ENCODE data around the gene GSTM3. TPM values are rescaled to one million over a fixed set of nuclear protein-coding genes. Genes with fewer than 3 reads are reported as not detected.

Gene GSTM3
- total and polyA plus RNA-seq, 9 of the 15 experiments (the other 6 are each of a cell fraction or from before 2014, with no cell fraction given): 3.9 to 24.5 (median 9.4) TPM

DNA sequence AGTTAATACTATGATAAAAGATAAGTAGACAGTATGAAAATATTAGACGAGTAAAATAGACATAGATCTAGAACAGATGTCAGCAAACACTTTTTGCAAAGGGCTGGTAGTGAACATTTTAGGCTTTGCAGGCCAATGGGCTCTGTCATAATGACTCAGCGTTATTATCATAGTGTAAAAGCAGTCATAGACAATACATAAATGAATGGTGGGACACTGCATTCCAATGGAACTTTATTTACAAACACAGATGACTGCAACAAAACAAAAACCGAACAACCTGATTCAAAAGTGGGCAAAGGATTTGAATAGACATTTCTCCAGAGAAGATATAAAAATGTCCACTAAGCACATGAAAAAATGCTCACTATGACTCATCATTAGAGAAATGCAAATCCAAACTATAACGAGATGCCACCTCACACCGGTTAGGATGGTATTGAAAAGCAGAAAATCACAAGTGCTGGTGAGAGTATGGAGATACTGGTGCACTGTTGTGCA is 21.5 kb downstream of the GSTM3 start (continued):
- TF ChIP-seq, protein P1, sequence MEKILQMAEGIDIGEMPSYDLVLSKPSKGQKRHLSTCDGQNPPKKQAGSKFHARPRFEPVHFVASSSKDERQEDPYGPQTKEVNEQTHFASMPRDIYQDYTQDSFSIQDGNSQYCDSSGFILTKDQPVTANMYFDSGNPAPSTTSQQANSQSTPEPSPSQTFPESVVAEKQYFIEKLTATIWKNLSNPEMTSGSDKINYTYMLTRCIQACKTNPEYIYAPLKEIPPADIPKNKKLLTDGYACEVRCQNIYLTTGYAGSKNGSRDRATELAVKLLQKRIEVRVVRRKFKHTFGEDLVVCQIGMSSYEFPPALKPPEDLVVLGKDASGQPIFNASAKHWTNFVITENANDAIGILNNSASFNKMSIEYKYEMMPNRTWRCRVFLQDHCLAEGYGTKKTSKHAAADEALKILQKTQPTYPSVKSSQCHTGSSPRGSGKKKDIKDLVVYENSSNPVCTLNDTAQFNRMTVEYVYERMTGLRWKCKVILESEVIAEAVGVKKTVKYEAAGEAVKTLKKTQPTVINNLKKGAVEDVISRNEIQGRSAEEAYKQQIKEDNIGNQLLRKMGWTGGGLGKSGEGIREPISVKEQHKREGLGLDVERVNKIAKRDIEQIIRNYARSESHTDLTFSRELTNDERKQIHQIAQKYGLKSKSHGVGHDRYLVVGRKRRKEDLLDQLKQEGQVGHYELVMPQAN (IDR thresholded peaks at IDR 0.05; ENCODE audit: borderline replicate concordance): no peak
- 0 out of 2 replicates have a peak, but pooled peaks have one; percentile 57 for TF ChIP-seq DDX20 (tag; IDR thresholded peaks at IDR 0.05; ENCODE audit: low read depth)

DNA sequence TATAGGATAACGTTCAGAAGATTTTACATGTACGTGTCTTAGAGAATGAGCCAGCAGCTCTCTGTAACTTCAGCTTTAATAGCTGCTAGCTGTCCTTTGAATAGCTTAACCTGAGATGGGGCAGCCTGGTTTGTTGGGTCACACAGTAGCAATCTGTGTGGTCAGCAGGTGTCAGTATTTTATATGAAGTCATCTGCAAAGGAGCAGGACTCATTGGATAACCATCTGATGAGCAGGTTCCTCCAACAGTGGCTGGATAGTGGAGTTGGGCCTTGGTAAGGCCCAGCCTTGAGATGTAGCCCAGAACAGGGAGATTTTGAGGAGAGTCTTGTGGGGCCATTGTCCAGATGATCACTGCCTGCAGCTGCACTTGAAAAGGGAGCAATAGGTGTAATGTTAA is 22.3 kb downstream of the GSTM3 start:
- BruUV-seq (replicated peaks): no TSS peak
- Histone ChIP-seq H4K20me1 (replicated peaks; ENCODE audit: control insufficient read depth, insufficient read depth, low read length) (no peaks in the 10 kb centered on the region), H3K27ac (ENCODE audit: extremely low read depth, low read depth, low read length) (peak overlapping the region; percentile 43; the same call in 2 of the 3 replicates), H3K79me2 (ENCODE audit: control insufficient read depth, insufficient read depth, low read length) (no peaks in the 10 kb centered on the region), H3K9me1 (ENCODE audit: control insufficient read depth, insufficient read depth, low read length) (no peaks in the 10 kb centered on the region), H3K4me2 (ENCODE audit: insufficient read depth, low read length) (no peak overlapping the region), H3K27me3 (ENCODE audit: control insufficient read depth in 2 of 2, insufficient read depth in 2 of 2, low read length in 2 of 2) (peaks cover 0 to 6% of the 10 kb centered on the region in 2 experiments; a peak in 2 of 5 replicates), H3K9ac (ENCODE audit: insufficient read depth in 1 of 2, low read depth in 2 of 2, low read length in 2 of 2) (no peak overlapping the region), H2AFZ (ENCODE audit: low read depth, low read length) (peak overlapping the region; percentile 87), H3K9me3 (replicated peaks; ENCODE audit: control insufficient read depth, insufficient read depth, low read depth, low read length) (no peaks in the 10 kb centered on the region), H3K4me3 (no peak overlapping the region), H3K36me3 (ENCODE audit: control insufficient read depth, insufficient read depth, low read length) (no peaks in the 10 kb centered on the region), H3K4me1 (replicated peaks in 1 of 2; ENCODE audit: control insufficient read depth in 2 of 2, insufficient read depth in 2 of 2, low read length in 2 of 2) (peaks cover 5 to 21% of the 10 kb centered on the region in 2 experiments; a peak in 4 of 5 replicates)
- WGBS (ENCODE audit: insufficient coverage, low coverage, missing lambda C conversion rate): 58% methylated on average over 2 of the region's 2 CpGs
- ATAC-seq (peak; percentile 73), DNase-seq (ENCODE audit: extremely low read depth in 1 of 4, low spot score in 3 of 4) (peak; percentile 44 to 53 (median 48)), FAIRE-seq (no peak)
- in situ Hi-C loops (cut with MboI): loop anchor here (5.0 kb wide), 1 partner anchor 41 kb away; no protein-coding TSS in a partner anchor
- intact Hi-C loops (cut with micrococcal nuclease): loop anchor here (1.0 to 5.0 kb wide), 2 partner anchors 55 to 171 kb away; partner anchors contain the start of gene GNAI3
- ChIA-PET CTCF (ENCODE audit: low intra/inter-chr PET ratio) (interaction anchor here (1.1 kb wide), 1 partner anchor 53 kb away, joined by 3 read pairs; no protein-coding TSS in a partner anchor), POLR2A (interaction anchor here (1.8 to 2.2 kb wide), 2 partner anchors 19 to 48 kb away, joined by 5 to 6 read pairs; no protein-coding TSS in a partner anchor)
- TF ChIP-seq ILF3 (IDR thresholded peaks at IDR 0.05; ENCODE audit: borderline replicate concordance) (no peak), ZKSCAN3 (CRISPR knock-in tag; IDR thresholded peaks at IDR 0.05) (no peak), JUND (IDR thresholded peaks at IDR 0.05; ENCODE audit: borderline replicate concordance, low read depth, low read length) (0 out of 2 replicates have a peak, but pooled peaks have one; percentile 27), JUND (tag; IDR thresholded peaks at IDR 0.05; ENCODE audit: borderline replicate concordance, low read depth, low read length) (no peak; the same call in 2 of the 3 replicates), ZBED1 (IDR thresholded peaks at IDR 0.05) (no peak)
- TF ChIP-seq, protein P2, sequence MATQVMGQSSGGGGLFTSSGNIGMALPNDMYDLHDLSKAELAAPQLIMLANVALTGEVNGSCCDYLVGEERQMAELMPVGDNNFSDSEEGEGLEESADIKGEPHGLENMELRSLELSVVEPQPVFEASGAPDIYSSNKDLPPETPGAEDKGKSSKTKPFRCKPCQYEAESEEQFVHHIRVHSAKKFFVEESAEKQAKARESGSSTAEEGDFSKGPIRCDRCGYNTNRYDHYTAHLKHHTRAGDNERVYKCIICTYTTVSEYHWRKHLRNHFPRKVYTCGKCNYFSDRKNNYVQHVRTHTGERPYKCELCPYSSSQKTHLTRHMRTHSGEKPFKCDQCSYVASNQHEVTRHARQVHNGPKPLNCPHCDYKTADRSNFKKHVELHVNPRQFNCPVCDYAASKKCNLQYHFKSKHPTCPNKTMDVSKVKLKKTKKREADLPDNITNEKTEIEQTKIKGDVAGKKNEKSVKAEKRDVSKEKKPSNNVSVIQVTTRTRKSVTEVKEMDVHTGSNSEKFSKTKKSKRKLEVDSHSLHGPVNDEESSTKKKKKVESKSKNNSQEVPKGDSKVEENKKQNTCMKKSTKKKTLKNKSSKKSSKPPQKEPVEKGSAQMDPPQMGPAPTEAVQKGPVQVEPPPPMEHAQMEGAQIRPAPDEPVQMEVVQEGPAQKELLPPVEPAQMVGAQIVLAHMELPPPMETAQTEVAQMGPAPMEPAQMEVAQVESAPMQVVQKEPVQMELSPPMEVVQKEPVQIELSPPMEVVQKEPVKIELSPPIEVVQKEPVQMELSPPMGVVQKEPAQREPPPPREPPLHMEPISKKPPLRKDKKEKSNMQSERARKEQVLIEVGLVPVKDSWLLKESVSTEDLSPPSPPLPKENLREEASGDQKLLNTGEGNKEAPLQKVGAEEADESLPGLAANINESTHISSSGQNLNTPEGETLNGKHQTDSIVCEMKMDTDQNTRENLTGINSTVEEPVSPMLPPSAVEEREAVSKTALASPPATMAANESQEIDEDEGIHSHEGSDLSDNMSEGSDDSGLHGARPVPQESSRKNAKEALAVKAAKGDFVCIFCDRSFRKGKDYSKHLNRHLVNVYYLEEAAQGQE (IDR thresholded peaks at IDR 0.05; ENCODE audit: borderline replicate concordance): peak; percentile 75; the same call in 1 of the 2 replicates
- TF ChIP-seq, protein P2 (CRISPR knock-in tag; IDR thresholded peaks at IDR 0.05; ENCODE audit: low read depth): no peak
